GM19099 (cell line): ENCODE results near the gene TENM3.

Experiments
- POLR2A ChIP-seq: IDR thresholded peaks from 3 replicates; pipeline ENCODE4 v1.6.1; 2011; ENCODE audit warnings: low read depth; ENCODE audit not compliant: insufficient read length; ENCODE audit errors: extremely low read depth

TENM3 gene

GRCh38 chr4:182809417-182810102 is 566.4 kb downstream of the TENM3 start:
- TF ChIP-seq POLR2A: no peak

GRCh38 chr4:182810103-182810615 is 567.0 kb downstream of the TENM3 start:
- no peak for TF ChIP-seq POLR2A

DNA sequence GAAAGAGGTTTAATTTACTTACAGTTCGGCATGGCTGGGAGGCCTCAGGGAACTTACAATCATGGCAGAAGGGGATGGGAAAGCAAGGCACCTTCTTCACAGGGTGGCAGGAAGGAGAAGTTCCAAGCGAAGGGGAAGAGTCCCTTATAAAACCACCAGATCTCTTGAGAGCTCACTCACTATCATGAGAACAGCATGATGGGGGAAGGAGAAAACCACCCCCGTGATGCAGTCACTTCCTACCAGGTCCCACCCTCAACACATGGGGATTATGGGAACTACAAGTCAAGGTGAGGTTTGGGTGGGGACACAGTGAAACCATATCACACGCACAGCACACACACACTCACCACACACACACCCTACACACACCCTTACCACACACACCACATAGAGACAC is 569.7 kb downstream of the TENM3 start:
- TF ChIP-seq POLR2A: no peak

GRCh38 chr4:182818926-182819730 is 575.9 kb downstream of the TENM3 start:
- no peak for TF ChIP-seq POLR2A

DNA sequence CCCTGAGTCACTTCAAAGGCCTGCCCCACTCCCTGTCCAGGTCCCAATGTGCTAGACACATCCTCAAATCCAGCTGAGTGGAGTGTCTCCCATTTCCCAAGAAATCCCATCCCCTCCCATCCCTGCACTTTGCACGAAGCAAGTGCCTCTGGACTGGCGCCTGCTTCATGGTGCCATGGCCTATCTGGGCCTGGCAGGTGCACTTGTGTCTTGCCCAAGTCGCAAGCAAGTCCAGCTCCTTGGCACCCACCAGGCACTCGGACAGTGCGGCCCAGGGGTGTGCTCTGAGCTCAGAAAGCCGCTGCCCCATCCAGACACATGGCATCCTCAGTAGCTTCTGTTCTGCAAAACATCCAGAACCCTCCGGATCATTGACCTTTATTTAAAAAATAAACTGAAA is 576.5 kb downstream of the TENM3 start:
- TF ChIP-seq POLR2A: no peak

GRCh38 chr4:182822554-182822953 is 579.4 kb downstream of the TENM3 start:
- no peak for TF ChIP-seq POLR2A

GRCh38 chr4:182823576-182823975 is 580.4 kb downstream of the TENM3 start:
- no peak for TF ChIP-seq POLR2A

DNA sequence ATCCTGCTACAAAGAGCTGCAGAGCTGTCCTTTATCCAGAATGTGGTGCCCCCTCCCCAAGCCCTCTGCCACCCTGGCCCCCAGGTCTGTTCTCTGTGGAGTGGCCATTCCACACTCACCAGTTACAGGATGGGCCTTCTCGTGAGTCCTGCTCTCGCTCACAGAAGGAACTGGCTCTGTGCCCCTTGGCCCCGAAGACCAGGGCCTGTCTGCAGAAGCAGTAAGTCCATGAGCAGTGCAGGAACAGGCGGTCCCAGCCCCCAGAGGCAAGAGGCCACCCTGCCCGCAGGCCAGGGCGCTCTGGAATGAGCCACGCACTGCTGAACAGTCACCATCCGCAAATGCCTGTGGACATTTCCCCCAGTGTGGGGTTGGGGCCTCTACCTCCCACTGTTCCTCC is 581.8 kb downstream of the TENM3 start:
- TF ChIP-seq POLR2A: no peak

GRCh38 chr4:182825786-182826185 is 582.6 kb downstream of the TENM3 start:
- TF ChIP-seq POLR2A: no peak

DNA sequence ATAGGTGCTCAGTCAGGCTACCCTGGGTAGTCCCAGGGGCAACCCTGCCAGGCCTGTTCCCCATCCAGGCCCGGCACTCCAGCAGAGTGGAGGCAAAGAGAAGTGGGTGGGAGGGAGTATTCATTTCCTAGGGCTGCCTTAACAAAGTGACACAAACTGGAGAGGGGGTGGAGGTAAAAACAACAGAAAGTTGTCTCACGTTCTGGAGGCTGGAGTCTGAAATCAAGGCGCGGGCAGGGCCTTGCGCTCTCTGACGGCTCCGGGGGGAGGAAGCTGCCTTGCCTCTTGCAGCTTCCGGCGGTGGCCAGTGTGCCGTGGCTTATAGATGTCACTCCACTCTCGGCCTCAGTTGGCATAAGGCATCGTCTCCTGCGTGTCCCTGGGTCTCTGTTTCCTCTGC is 583.2 kb downstream of the TENM3 start:
- TF ChIP-seq POLR2A: no peak

GRCh38 chr4:182827166-182827565 is 584.0 kb downstream of the TENM3 start:
- no peak for TF ChIP-seq POLR2A

DNA sequence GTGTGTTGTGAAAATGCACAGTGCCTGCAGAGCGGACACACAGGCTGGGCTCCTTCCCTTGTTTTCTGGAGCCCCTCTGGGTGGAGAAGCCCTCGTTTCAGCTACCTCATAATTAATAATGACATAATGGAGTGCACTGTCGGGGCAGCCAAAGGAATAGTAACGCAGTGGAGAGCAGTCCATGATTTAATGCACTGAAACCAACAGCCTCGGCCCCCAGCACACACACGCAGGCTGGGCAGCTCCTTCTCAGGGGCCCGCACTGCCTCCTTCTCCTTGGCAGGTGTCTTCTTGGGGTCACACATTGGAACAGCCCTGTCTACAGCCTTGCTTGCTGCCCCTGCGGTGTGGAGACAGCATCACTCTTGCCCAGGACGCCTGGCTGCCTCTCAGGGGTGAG is 584.8 kb downstream of the TENM3 start:
- no peak for TF ChIP-seq POLR2A

DNA sequence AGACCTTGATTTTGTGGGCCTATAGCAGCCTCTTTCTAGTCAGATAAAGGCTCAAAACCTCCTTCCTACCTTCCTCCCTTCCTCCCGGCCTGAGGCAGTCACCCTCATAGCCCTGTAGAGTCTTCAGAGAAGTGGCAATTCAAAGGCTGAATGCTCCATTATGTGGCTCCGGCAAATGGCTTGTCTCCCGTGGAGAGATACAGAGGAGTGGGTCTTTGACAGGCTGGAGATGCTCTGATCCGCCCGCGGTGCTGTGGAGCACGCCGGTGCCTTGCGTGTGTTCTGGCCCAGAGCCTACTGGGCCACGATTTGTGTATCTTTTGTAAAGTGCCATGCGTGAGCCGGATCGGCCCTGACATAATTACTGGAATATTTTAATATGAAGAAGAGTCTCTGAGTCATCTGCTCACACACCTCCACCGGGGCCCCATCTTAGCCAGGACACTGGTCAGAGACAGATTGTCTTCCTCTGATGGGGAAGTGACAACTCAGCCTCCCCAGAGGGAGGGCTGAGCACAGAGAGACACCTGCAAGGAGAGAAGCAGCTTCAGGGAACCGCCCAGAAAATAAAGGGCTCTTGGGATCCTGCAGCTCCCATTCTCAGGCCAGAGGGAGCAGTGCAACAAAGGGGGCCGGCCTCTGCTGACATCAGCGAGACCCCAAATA is 585.3 kb downstream of the TENM3 start:
- TF ChIP-seq POLR2A: no peak

GRCh38 chr4:182829196-182829595 is 586.0 kb downstream of the TENM3 start:
- TF ChIP-seq POLR2A: no peak

DNA sequence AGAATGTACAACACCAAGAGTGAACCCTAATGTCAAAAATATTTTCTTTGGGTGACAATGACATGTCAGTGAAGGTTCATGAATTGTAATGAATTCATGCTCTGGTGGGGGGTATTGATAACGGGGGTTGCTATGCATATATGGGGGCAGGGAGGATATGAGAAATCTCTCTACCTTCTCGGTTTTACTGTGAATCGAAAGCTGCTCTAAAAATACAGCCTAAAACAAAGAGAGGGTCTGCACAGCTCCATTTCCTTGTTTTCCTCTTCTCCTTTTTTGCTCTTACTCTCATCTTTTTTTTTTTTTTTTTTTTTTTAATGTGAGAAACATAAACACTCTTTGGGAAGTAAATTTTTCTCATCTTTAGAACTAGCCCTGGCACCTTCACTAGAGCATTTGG is 588.2 kb downstream of the TENM3 start:
- no peak for TF ChIP-seq POLR2A
